NCI-H2081 (cell line): ENCODE measurements around the gene TNRC18.
"Not testable (repeated sequence)": the region's sequence is repeated elsewhere in the genome, so short reads cannot be mapped to it uniquely, and the experiment has no call there.

ENCODE experiments used
- DNase-seq, 2 experiments: peaks; one replicate each; lab custom pipeline; 2025; lab: John Stamatoyannopoulos, UW

Gene TNRC18

GRCh38 chr7:5423306-5423975 is at the start of gene TNRC18:
Gene TNRC18, minus strand, starts transcription at chr7:5423834. Its CDS starts 2,588 bp downstream, at chr7:5421246.
- no peak for DNase-seq

GRCh38 chr7:5472432-5473315 is 49.0 kb upstream of the TNRC18 start:
- no peak for DNase-seq

- not testable (repeated sequence) for DNase-seq
Observed at GRCh38 chr7:5471623-5472022, 48.0 kb upstream of the TNRC18 start.

GRCh38 chr7:5470816-5471215 is 47.2 kb upstream of the TNRC18 start:
- no peak for DNase-seq

- no peak for DNase-seq
Observed at GRCh38 chr7:5470167-5470532, 46.5 kb upstream of the TNRC18 start.

- DNase-seq = no peak
Observed at GRCh38 chr7:5469375-5470166, 45.9 kb upstream of the TNRC18 start.

- no peak for DNase-seq
Observed at GRCh38 chr7:5467645-5468044, 44.0 kb upstream of the TNRC18 start.

- DNase-seq = no peak
Observed at GRCh38 chr7:5466551-5466950, 42.9 kb upstream of the TNRC18 start.

GRCh38 chr7:5463031-5463430 is 39.4 kb upstream of the TNRC18 start:
- no peak for DNase-seq

GRCh38 chr7:5462216-5462615 is 38.6 kb upstream of the TNRC18 start:
- peak in 1 of 2 experiments; percentile 37 for DNase-seq

- DNase-seq = no peak
Observed at GRCh38 chr7:5458921-5459480, 35.4 kb upstream of the TNRC18 start.

- no peak for DNase-seq
Observed at GRCh38 chr7:5457245-5457735, 33.7 kb upstream of the TNRC18 start.

GRCh38 chr7:5456409-5456808 is 32.8 kb upstream of the TNRC18 start:
- DNase-seq = no peak

- no peak for DNase-seq
Observed at GRCh38 chr7:5455581-5456219, 32.1 kb upstream of the TNRC18 start.

GRCh38 chr7:5455175-5455574 is 31.5 kb upstream of the TNRC18 start:
- no peak for DNase-seq

- DNase-seq = no peak
Observed at GRCh38 chr7:5454485-5454884, 30.9 kb upstream of the TNRC18 start.

- no peak for DNase-seq
Observed at GRCh38 chr7:5453566-5454075, 30.0 kb upstream of the TNRC18 start.

- no peak for DNase-seq
Observed at GRCh38 chr7:5452937-5453540, 29.4 kb upstream of the TNRC18 start.

- DNase-seq = no peak
Observed at GRCh38 chr7:5452470-5452899, 28.9 kb upstream of the TNRC18 start.

GRCh38 chr7:5451391-5451790 is 27.8 kb upstream of the TNRC18 start:
- no peak for DNase-seq
